Left lobe of liver (tissue), 1 donor: Measurements from ENCODE around the gene GPR55. TPM values are rescaled to one million over a fixed set of nuclear protein-coding genes. Genes with fewer than 3 reads are reported as not detected.

ENCODE experiments used
- total RNA-seq: library from RNA; stranded (reverse); gene quantifications from one replicate; pipeline ENCODE4 v1.2.1, GENCODE V29; 2021
- donor health status: DM: no; HTN: yes; CAD: no.

GPR55 gene
- total RNA-seq, 1 donor from 2014 or later = not detected

Other genes with a start within 250 kb of the GPR55 start
- gene CAB39, start 212.4 kb downstream of the GPR55 start, total RNA-seq = 22.6 TPM
- gene ITM2C, start 60.3 kb downstream of the GPR55 start, total RNA-seq = 14.2 TPM
- not detected for gene SPATA3, start 70.9 kb upstream of the GPR55 start, total RNA-seq
- 125 TPM for gene C2orf72, start 112.3 kb upstream of the GPR55 start, total RNA-seq
- 41.3 TPM for gene PSMD1, start 131.6 kb upstream of the GPR55 start, total RNA-seq
- gene HTR2B, start 199.8 kb upstream of the GPR55 start, total RNA-seq = 0.35 TPM